ENCODE data around the gene STAM. TPM values are rescaled to one million over a fixed set of nuclear protein-coding genes. Genes with fewer than 3 reads are reported as not detected.

Gene STAM
- polyA plus RNA-seq, 1 of the 3 experiments (the other 2 are of a cell fraction), result 19.1 TPM

GRCh38 chr10:17712717-17713471 lies 68.9 kb downstream of the STAM start:
- no peaks in the 10 kb centered on the region for H3K79me2 ChIP-seq (ENCODE audit: insufficient read depth)
- H3K9me3 ChIP-seq, result no peaks in the 10 kb centered on the region
- H3K27me3 ChIP-seq (ENCODE audit: insufficient read depth), result no peaks in the 10 kb centered on the region
- peaks cover 0 to 2% of the 10 kb centered on the region in 2 experiments; a peak in 1 of 4 replicates for H3K4me1 ChIP-seq (ENCODE audit: control insufficient read depth in 1 of 2, insufficient read depth in 2 of 2, low read depth in 1 of 2, low read length in 1 of 2)
- WGBS (ENCODE audit: low lambda C conversion rate), result 85% methylated on average over 18 of the region's 18 CpGs
- H3K9ac ChIP-seq, result no peak overlapping the region
- peaks cover 6% of the 10 kb centered on the region for H3F3A ChIP-seq (replicated peaks; ENCODE audit: insufficient read depth)
- CTCF ChIA-PET, result interaction anchor here (1.1 kb wide), 1 partner anchor 26 kb away, joined by 3 read pairs; no protein-coding TSS in a partner anchor
- peaks cover 58 to 68% of the 10 kb centered on the region in 2 experiments for H3K36me3 ChIP-seq (replicated peaks in 1 of 2; ENCODE audit: control insufficient read depth in 1 of 2, insufficient read depth in 2 of 2, low read length in 1 of 2)
- DNase-seq, result peak; percentile 49
- no peaks in the 10 kb centered on the region for H3K9me2 ChIP-seq
- no peak overlapping the region for H2AFZ ChIP-seq (ENCODE audit: low read depth)
- no peak overlapping the region for H3K27ac ChIP-seq (ENCODE audit: low read depth in 2 of 2, low read length in 1 of 2)
- POLR2A ChIA-PET, result no interaction called here
- H3K4me2 ChIP-seq, result no peak overlapping the region
- H3K4me3 ChIP-seq (ENCODE audit: low read depth in 2 of 2, low read length in 1 of 2), result peak overlapping the region in 1 of 2 experiments; percentile 34; a peak in 2 of 4 replicates
- no peak for TF ChIP-seq EP300 (IDR thresholded peaks at IDR 0.05; ENCODE audit: borderline replicate concordance in 1 of 2, low read depth in 1 of 2, low read length in 1 of 2)
- TF ChIP-seq GABPA (IDR thresholded peaks at IDR 0.05; ENCODE audit: low read depth), result no peak
- no peak for TF ChIP-seq TCF12 (IDR thresholded peaks at IDR 0.05)
- no peak for TF ChIP-seq FOXM1 (IDR thresholded peaks at IDR 0.05; ENCODE audit: low read depth)
- no peak for TF ChIP-seq GATA2 (CRISPR knock-in tag; IDR thresholded peaks at IDR 0.05)
- no peak for TF ChIP-seq CHD2 (IDR thresholded peaks at IDR 0.05; ENCODE audit: low read length, partially characterized antibody)
- no peak for TF ChIP-seq POLR2AphosphoS5 (IDR thresholded peaks at IDR 0.05; ENCODE audit: low read depth, low read length)
- TF ChIP-seq, protein P1, sequence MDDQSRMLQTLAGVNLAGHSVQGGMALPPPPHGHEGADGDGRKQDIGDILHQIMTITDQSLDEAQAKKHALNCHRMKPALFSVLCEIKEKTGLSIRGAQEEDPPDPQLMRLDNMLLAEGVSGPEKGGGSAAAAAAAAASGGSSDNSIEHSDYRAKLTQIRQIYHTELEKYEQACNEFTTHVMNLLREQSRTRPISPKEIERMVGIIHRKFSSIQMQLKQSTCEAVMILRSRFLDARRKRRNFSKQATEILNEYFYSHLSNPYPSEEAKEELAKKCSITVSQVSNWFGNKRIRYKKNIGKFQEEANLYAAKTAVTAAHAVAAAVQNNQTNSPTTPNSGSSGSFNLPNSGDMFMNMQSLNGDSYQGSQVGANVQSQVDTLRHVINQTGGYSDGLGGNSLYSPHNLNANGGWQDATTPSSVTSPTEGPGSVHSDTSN (IDR thresholded peaks at IDR 0.05), result no peak
- no peak for TF ChIP-seq YY1 (IDR thresholded peaks at IDR 0.05; ENCODE audit: low read depth)
- TF ChIP-seq USF2 (IDR thresholded peaks at IDR 0.05; ENCODE audit: borderline replicate concordance, low read depth, low read length), result no peak
- TF ChIP-seq RXRA (IDR thresholded peaks at IDR 0.05; ENCODE audit: borderline replicate concordance, low read depth), result no peak
- no peak for TF ChIP-seq SMC3 (IDR thresholded peaks at IDR 0.05; ENCODE audit: low read depth, low read length)
- TF ChIP-seq MEF2A (IDR thresholded peaks at IDR 0.05; ENCODE audit: borderline replicate concordance, low read depth), result no peak
- TF ChIP-seq CTCF (IDR thresholded peaks at IDR 0.05), result no peak
- no peak for TF ChIP-seq MAX (IDR thresholded peaks at IDR 0.05; ENCODE audit: low read depth)
- no peak for TF ChIP-seq RCOR1 (IDR thresholded peaks at IDR 0.05; ENCODE audit: low read length)
- TF ChIP-seq JUND (IDR thresholded peaks at IDR 0.05), result no peak
- H4K20me1 ChIP-seq (ENCODE audit: insufficient read depth), result no peaks in the 10 kb centered on the region

All from SK-N-SH (cell line).